ENCODE data around the gene RETREG3.
"Not testable (repeated sequence)": the region's sequence is repeated elsewhere in the genome, so short reads cannot be mapped to it uniquely, and the experiment has no call there.

The RETREG3 gene

DNA sequence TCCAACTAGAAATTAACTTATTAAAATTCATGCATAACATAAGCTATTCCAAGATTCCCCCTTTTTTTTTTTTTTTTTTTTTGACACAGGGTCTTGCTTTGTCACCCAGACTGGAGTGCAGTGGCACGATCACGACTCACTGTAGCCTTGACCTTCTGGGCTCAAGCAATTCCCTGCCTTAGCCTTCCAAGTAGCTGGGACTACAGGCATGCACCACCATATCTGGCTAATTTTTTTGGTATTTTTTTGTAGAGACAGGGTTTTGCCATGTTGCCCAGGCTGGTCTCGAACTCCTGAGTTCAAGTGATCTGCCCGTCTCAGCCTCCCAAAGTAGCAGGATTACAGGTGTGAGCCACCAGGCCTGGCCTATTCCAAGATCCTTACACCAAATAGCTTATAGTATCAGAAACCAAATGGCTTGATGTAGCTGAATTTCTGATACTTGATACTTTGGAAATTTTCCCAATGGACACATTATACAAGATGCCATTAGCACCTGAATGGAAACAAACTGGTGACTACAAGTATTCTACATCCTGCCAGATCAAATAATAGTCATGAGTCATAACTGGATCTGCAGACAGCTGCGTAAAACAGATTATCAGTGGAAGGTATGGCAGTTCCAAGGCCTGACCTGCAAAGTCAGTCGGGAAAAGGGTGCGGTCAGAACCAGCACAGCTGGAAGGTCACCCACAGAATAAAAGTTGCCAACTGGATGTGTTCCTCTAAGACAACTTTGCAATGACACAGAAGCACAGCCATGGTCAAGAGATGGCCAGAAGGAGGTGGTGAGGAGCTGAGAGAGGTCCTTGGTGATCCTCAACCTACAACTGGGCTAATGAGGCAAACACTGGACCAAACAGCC, 14.8 kb upstream of the RETREG3 start:
- no peak overlapping the region for H3K4me3 Mint-ChIP-seq
- DNase-seq (ENCODE audit: low spot score in 2 of 2) (no peak), ATAC-seq (ENCODE audit: low read depth) (no peak)
- peaks cover 2% of the 10 kb centered on the region for H3K4me1 Mint-ChIP-seq
- no peak overlapping the region for H3K27ac Mint-ChIP-seq
- H3K9me3 Mint-ChIP-seq = no peaks in the 10 kb centered on the region
- no peaks in the 10 kb centered on the region for H3K36me3 Mint-ChIP-seq
- H3K27me3 Mint-ChIP-seq = no peaks in the 10 kb centered on the region

DNA sequence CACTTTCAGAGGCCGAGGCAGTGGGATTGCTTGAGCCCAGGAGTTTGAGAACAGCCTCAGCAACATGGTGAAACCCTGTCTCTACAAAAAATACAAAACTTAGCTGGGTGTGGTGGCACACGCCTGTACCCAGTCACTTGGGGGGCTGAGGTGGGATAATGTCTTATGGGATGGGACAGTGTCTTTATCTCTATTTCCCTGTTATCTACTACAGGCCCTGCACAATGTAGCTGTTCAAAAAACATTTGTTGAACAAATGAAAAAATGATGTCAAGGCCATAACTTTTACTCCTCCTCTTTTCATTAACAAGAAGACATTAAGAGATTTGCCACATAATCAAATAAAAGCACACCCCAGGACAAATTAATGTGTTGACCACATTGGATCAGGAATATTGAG, 14.1 kb upstream of the RETREG3 start:
- Mint-ChIP-seq H3K9me3 (no peaks in the 10 kb centered on the region), H3K27ac (no peak overlapping the region), H3K36me3 (no peaks in the 10 kb centered on the region), H3K4me1 (peaks cover 8% of the 10 kb centered on the region), H3K27me3 (no peaks in the 10 kb centered on the region), H3K4me3 (no peak overlapping the region)
- ATAC-seq (ENCODE audit: low read depth) (no peak), DNase-seq (ENCODE audit: low spot score in 2 of 2) (no peak)

- ATAC-seq (ENCODE audit: low read depth); H3K27me3 Mint-ChIP-seq; H3K9me3 Mint-ChIP-seq; H3K36me3 Mint-ChIP-seq; H3K4me3 Mint-ChIP-seq; H3K27ac Mint-ChIP-seq; DNase-seq (ENCODE audit: low spot score in 2 of 2): not testable (repeated sequence)
- peaks cover 11% of the 10 kb centered on the region for H3K4me1 Mint-ChIP-seq
These were observed 12.8 kb upstream of the RETREG3 start for GRCh38 chr17:42621987-42622386.

DNA sequence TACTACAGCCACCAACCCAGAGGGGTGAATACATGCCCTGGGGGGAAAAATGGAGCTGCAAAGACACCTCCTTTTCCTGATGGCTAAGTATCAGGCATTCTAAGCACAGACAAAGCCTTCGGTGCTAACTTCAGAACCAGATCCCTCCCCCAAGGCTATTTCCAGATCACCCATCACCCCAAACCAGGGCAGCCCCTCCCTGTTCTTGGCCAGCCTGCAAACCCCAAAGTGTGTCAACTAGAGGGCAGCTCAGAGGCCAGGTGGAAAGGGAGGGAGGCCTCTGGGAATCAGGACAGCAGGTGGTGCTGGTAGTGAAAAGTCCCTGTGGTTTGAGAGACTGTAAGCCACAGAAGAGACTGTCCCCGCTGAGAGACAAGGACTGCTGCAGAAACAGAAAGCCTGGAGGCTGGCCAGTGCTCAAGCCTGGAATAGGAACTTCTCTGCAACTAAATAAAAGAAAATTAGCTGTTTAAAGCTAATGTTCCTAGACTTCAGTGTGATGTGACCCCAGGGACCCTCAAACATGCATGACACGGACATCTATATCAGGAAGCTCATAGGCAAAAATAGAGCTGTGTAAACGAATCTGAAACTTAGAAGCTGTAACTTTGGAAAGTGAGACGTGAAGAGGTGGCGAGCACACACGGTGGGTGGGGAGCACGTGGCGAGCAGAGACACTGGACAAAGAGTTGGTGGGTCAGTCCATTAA, 9.4 kb upstream of the RETREG3 start:
- DNase-seq (ENCODE audit: low spot score in 2 of 2) = no peak
- peaks cover 5% of the 10 kb centered on the region for H3K36me3 Mint-ChIP-seq

GRCh38 chr17:42617956-42618431, 8.8 kb upstream of the RETREG3 start:
- Mint-ChIP-seq H3K27ac (peak overlapping the region; percentile 47), H3K36me3 (peaks cover 7% of the 10 kb centered on the region), H3K4me1 (peaks cover 11% of the 10 kb centered on the region), H3K4me3 (no peak overlapping the region), H3K27me3 (no peaks in the 10 kb centered on the region), H3K9me3 (no peaks in the 10 kb centered on the region)
- ATAC-seq (ENCODE audit: low read depth) (no peak), DNase-seq (ENCODE audit: low spot score in 2 of 2) (no peak)

More for the DNA sequence above, 9.4 kb upstream of the RETREG3 start:
- ATAC-seq (ENCODE audit: low read depth) = peak; percentile 64
- Mint-ChIP-seq H3K4me3 (peak overlapping the region; percentile 63), H3K4me1 (peaks cover 11% of the 10 kb centered on the region), H3K9me3 (no peaks in the 10 kb centered on the region), H3K27ac (peak overlapping the region; percentile 47), H3K27me3 (no peaks in the 10 kb centered on the region)

DNA sequence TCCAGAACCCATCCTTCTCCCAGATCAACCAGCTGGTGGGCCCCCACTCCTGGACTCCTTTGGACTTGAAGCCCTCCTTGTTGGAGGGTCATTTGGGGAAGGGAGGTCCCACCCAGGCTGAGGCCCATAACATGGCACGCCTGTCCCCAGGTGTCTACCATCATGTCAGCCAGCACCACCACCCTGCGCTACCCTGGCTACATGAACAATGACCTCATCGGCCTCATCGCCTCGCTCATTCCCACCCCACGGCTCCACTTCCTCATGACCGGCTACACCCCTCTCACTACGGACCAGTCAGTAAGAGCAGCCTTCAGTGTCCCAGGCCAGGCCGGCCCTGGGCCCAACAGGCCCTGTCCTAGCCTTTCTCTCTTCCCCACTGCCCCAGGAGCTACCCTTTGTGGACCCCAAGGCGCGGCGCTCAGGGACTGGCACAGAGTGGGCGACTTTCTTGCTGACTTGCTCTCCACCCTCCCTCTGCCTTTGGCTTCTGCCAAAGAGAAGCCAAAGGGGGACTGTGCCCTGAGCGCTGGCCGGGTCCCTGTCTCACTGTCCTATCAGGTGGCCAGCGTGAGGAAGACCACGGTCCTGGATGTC, 4.6 kb upstream of the RETREG3 start:
- ATAC-seq (ENCODE audit: low read depth) = no peak
- DNase-seq (ENCODE audit: low spot score in 2 of 2) = no peak
- Mint-ChIP-seq H3K27ac (no peak overlapping the region), H3K36me3 (peaks cover 10% of the 10 kb centered on the region), H3K9me3 (no peaks in the 10 kb centered on the region), H3K27me3 (no peaks in the 10 kb centered on the region), H3K4me1 (peaks cover 7% of the 10 kb centered on the region), H3K4me3 (no peak overlapping the region)

DNA sequence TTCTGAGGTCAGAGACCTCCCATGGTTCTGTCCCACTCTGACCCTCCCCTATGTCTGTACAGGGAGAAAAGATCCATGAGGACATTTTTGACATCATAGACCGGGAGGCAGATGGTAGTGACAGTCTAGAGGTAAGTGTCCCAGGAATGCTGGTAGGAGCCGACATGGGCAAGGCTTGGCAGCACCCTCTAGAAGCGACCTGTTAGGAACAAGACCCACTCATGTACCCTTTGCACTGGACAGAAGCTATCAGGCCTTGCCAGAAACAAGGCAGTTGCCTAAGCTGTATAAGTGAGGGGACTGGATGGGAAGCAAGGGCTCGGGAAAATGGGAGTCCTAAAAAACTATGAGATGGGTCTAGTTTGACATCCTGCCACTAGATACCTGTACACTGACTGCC, 2.8 kb upstream of the RETREG3 start:
- no peaks in the 10 kb centered on the region for H3K9me3 Mint-ChIP-seq
- ATAC-seq (ENCODE audit: low read depth) (no peak), DNase-seq (ENCODE audit: low spot score in 2 of 2) (no peak)
- H3K27ac Mint-ChIP-seq = no peak overlapping the region
- no peak overlapping the region for H3K4me3 Mint-ChIP-seq
- peaks cover 10% of the 10 kb centered on the region for H3K36me3 Mint-ChIP-seq
- peaks cover 4% of the 10 kb centered on the region for H3K4me1 Mint-ChIP-seq
- no peaks in the 10 kb centered on the region for H3K27me3 Mint-ChIP-seq

DNA sequence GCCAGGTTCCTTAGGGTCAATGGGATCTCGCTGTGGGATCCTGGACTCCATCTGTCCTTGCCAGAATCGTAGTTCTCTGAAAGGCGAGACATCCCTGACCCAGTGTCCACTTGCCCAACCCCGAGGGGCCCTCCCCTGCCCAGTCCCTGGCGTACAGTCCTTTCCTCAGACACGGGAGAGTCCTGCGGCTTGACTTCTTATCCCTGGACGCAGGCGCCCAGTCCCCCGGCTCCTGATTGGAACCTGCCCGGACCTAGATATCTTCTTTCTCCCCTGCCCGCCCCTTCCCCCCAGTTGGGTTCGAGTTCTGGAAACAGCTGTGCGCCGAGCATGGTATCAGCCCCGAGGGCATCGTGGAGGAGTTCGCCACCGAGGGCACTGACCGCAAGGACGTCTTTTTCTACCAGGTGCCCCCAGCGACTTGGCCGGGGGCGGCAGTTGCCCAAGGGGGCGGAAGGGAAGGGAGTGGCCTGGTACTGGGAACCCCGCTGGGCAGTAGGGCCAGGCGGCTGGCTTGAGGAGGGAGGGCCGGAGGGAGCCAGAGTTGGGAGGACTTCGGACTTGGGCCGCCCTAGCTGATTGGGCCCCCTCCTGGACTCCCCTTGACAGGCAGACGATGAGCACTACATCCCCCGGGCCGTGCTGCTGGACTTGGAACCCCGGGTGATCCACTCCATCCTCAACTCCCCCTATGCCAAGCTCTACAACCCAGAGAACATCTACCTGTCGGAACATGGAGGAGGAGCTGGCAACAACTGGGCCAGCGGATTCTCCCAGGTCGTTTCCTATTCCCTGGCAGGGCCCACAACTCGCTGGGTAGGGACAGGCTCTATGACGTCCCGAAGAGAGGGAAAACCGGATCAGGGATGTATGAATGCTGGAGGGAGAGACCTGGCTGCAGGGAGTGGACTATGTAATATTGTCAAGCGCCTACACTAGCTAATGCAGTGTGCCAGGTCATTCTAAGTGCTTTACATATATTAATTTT, 934 bp upstream of the RETREG3 start:
- H3K27ac Mint-ChIP-seq = peak overlapping the region; percentile 93
- H3K36me3 Mint-ChIP-seq = peaks cover 11% of the 10 kb centered on the region
- not testable (repeated sequence) for H3K27me3 Mint-ChIP-seq; H3K9me3 Mint-ChIP-seq; ATAC-seq (ENCODE audit: low read depth)
- peak overlapping the region; percentile 97 for H3K4me3 Mint-ChIP-seq
- peaks cover 16% of the 10 kb centered on the region for H3K4me1 Mint-ChIP-seq
- peak in 1 of 2 donors; percentile 12 for DNase-seq (ENCODE audit: low spot score in 2 of 2)

DNA sequence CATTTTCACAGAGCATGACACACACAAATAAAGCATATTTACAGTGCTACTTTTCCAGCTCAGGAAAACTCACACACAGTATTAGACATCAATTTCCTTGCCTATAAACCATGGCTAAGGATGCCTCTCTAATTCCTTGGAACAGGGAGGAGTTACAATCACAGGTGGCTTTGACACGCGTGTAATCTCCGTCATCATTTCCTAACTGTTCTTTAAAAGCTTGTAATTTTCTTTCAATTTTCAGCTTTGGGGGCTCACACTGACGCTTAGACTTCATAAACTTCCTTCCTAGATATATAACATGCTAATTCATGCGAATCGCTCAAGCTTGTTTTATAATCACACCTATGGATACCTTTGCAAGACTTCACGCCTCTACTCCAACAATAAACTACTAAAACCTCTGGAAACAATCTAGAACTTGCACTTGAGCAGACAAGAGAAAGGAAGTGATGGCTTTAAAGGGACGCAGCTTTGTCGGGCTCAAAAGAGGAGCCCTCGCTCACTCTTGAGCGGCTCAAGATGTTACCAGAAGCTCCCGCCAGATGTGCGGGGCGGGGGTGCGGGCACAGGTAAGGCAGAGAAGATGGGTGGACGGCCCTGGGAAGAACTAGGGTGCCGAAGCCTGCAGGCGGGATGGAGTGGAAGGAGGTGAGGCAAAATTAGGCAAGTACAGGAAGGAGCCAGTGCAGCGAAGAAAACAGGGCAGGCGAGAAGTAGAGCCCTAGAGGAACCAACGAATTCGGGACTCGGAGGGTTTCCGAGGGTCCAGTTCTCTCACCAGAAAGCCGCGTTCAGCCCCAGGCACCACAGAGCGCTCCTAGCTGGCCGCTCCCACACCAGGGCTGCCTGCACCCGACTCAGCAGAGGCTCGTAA, 631 bp downstream of the RETREG3 start:
- H3K4me3 Mint-ChIP-seq = peak overlapping the region; percentile 97
- H3K36me3 Mint-ChIP-seq = peaks cover 7% of the 10 kb centered on the region
- peak overlapping the region; percentile 93 for H3K27ac Mint-ChIP-seq
- H3K4me1 Mint-ChIP-seq = peaks cover 24% of the 10 kb centered on the region
- DNase-seq (ENCODE audit: low spot score in 2 of 2) = no peak
- no peaks in the 10 kb centered on the region for H3K9me3 Mint-ChIP-seq
- no peaks in the 10 kb centered on the region for H3K27me3 Mint-ChIP-seq
- ATAC-seq (ENCODE audit: low read depth) = peak; percentile 63

GRCh38 chr17:42607769-42608168, 1.4 kb downstream of the RETREG3 start:
- Mint-ChIP-seq H3K4me3 (peak overlapping the region; percentile 97), H3K27me3 (no peaks in the 10 kb centered on the region)

DNA sequence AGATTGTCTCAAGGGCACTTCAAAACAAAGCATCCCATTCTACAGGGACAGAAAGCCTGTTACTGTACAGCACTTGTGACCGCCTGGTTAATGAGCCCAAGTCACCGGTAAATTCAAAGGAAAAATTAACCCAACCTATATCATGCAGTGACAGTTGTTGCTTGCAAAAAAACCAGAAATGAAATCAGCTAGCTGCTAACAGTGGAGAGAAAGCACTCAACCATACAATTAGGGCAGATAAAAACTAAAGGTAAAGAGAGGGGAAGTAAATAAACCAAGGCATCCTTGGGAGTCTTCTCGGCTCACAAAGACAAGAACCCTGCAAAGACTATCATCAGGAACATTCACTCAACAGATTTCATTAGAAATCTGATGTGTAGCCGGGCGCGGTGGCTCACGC, 5.9 kb downstream of the RETREG3 start:
- H3K4me1 Mint-ChIP-seq = peaks cover 34% of the 10 kb centered on the region
- H3K4me3 Mint-ChIP-seq = peak overlapping the region; percentile 21
- no peaks in the 10 kb centered on the region for H3K27me3 Mint-ChIP-seq
- H3K9me3 Mint-ChIP-seq = no peaks in the 10 kb centered on the region
- ATAC-seq (ENCODE audit: low read depth) = peak; percentile 83
- no peak for DNase-seq (ENCODE audit: low spot score in 2 of 2)
- peaks cover 6% of the 10 kb centered on the region for H3K36me3 Mint-ChIP-seq
- H3K27ac Mint-ChIP-seq = peak overlapping the region; percentile 21

More at GRCh38 chr17:42607769-42608168, 1.4 kb downstream of the RETREG3 start:
- Mint-ChIP-seq H3K4me1 (peaks cover 28% of the 10 kb centered on the region), H3K9me3 (no peaks in the 10 kb centered on the region), H3K36me3 (peaks cover 6% of the 10 kb centered on the region), H3K27ac (peak overlapping the region; percentile 93)
- no peak for DNase-seq (ENCODE audit: low spot score in 2 of 2)
- no peak for ATAC-seq (ENCODE audit: low read depth)

DNA sequence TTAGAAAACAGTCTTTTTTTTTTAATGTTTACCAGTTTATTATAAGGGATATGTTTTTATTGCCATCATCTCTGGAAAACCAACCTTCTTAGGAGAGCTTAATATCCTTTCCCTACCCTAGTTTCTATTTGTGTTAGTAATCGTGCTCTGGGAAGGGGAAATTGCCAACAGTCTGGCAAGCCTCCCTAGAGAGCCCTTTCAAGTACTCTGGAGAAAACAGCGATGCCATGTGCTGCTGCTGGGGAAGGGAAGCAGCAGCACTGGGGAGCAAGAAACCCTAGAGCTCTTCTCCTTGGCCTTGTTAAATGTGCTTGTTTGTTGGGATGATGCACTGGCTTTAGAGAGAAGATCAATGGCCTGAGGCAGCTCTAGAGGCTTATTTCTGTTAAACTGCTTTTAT, 10.3 kb downstream of the RETREG3 start:
- DNase-seq (ENCODE audit: low spot score in 2 of 2) (no peak), ATAC-seq (ENCODE audit: low read depth) (no peak)
- Mint-ChIP-seq H3K27ac (no peak overlapping the region), H3K27me3 (no peaks in the 10 kb centered on the region), H3K4me1 (peaks cover 13% of the 10 kb centered on the region), H3K36me3 (peaks cover 6% of the 10 kb centered on the region), H3K9me3 (no peaks in the 10 kb centered on the region), H3K4me3 (no peak overlapping the region)

Data from memory B cell (primary cell).